GM19452 (cell line): Measurements from ENCODE around the gene SLC44A2.
A peak's percentile ranks its signal among the peaks of the same experiment; 100 is the strongest.

Experiments
- ATAC-seq: cut with Tn5 transposase; IDR thresholded peaks from one replicate; pipeline ENCODE4 v1.9.1; 2021; ENCODE audit not compliant: unreplicated experiment

SLC44A2 gene

GRCh38 chr19:10625003-10625761 lies at the start of gene SLC44A2:
SLC44A2 (plus strand) TSS chr19:10625553; CDS start chr19:10625634, 81 bp downstream.
- ATAC-seq: no peak

- no peak for ATAC-seq
Measured at GRCh38 chr19:10577951-10578350, 47.4 kb upstream of the SLC44A2 start.

GRCh38 chr19:10580979-10581631 lies 44.2 kb upstream of the SLC44A2 start:
- ATAC-seq: no peak

GRCh38 chr19:10582091-10582490 lies 43.3 kb upstream of the SLC44A2 start:
- ATAC-seq: no peak

- no peak for ATAC-seq
Measured at GRCh38 chr19:10583036-10583776, 42.1 kb upstream of the SLC44A2 start.

GRCh38 chr19:10586396-10586795 lies 39.0 kb upstream of the SLC44A2 start:
- ATAC-seq: no peak

- no peak for ATAC-seq
Measured at GRCh38 chr19:10587022-10587838, 38.1 kb upstream of the SLC44A2 start, which contains the start of gene AP1M2. AP1M2 (minus strand) TSS chr19:10587312; CDS start chr19:10587231, 81 bp downstream.

GRCh38 chr19:10587839-10588150 lies 37.6 kb upstream of the SLC44A2 start:
- ATAC-seq: no peak

- ATAC-seq: no peak
Measured at GRCh38 chr19:10593148-10593547, 32.2 kb upstream of the SLC44A2 start.

GRCh38 chr19:10593820-10594637 lies 31.3 kb upstream of the SLC44A2 start:
- ATAC-seq: peak; percentile 53

GRCh38 chr19:10600149-10600548 lies 25.2 kb upstream of the SLC44A2 start:
- no peak for ATAC-seq

GRCh38 chr19:10601999-10602329 lies 23.4 kb upstream of the SLC44A2 start:
- ATAC-seq: no peak

GRCh38 chr19:10602330-10603083 lies 22.8 kb upstream of the SLC44A2 start:
- peak; percentile 52 for ATAC-seq

- peak; percentile 44 for ATAC-seq
Measured at GRCh38 chr19:10603084-10603872, 22.1 kb upstream of the SLC44A2 start.

GRCh38 chr19:10603873-10604459 lies 21.4 kb upstream of the SLC44A2 start:
- peak; percentile 22 for ATAC-seq

- peak; percentile 8 for ATAC-seq
Measured at GRCh38 chr19:10604460-10604980, 20.8 kb upstream of the SLC44A2 start.

GRCh38 chr19:10611907-10612306 lies 13.4 kb upstream of the SLC44A2 start:
- ATAC-seq: no peak

GRCh38 chr19:10612499-10613119 lies 12.7 kb upstream of the SLC44A2 start:
- ATAC-seq: no peak
